Activated naive CD4-positive, alpha-beta T cell treated with anti-CD3 and anti-CD28 coated beads for 36 hours (primary cell): ENCODE measurements around the gene VPS54. TPM values are rescaled to one million over a fixed set of nuclear protein-coding genes. Genes with fewer than 3 reads are reported as not detected.

ENCODE experiments used
- CTCF ChIA-PET: fragments of 350-600 bp; sonication (Branson Sonifier 250); formaldehyde crosslinking; loops from one replicate; lab custom pipeline; 2021; ENCODE audit warnings: antibody characterized with exemption; lab: Charles Lee
- DNase-seq: peaks from one replicate; pipeline ENCODE4 v3.0.0-alpha.2; 2020
- H3K27ac Mint-ChIP-seq: one replicate; pipeline ENCODE4 v1.8.0; 2021; ENCODE audit warnings: mild to moderate bottlenecking, mixed read lengths
- H3K27me3 Mint-ChIP-seq: one replicate; pipeline ENCODE4 v1.8.0; 2021; ENCODE audit warnings: low read depth, mixed read lengths
- H3K36me3 Mint-ChIP-seq: one replicate; pipeline ENCODE4 v1.8.0; 2021; ENCODE audit warnings: low read depth, mixed read lengths
- H3K4me1 Mint-ChIP-seq: one replicate; pipeline ENCODE4 v1.8.0; 2021; ENCODE audit warnings: low read depth, mixed read lengths
- H3K4me3 Mint-ChIP-seq: one replicate; pipeline ENCODE4 v1.8.0; 2021; ENCODE audit warnings: mild to moderate bottlenecking, moderate library complexity, mixed read lengths
- H3K9me3 Mint-ChIP-seq: one replicate; pipeline ENCODE4 v1.8.0; 2021; ENCODE audit warnings: mixed read lengths
- intact Hi-C: fragments of 100-400 bp; cut with micrococcal nuclease; formaldehyde crosslinking; loops from one replicate; pipeline ENCODE4 v1.15.1; 2023
- total RNA-seq, 2 experiments: library from RNA; stranded (reverse); gene quantifications; one replicate each; pipeline ENCODE4 v1.2.3, GENCODE V29; 2021

The VPS54 gene
- total RNA-seq, 2 experiments from 2014 or later = 7.0 to 7.7 TPM

GRCh38 chr2:63874204-63875130, 144.8 kb downstream of the VPS54 start:
- CTCF ChIA-PET = interaction anchor here (0.6 to 1.4 kb wide), 3 partner anchors 7 to 182 kb away, joined by 3 to 4 read pairs (median 3); no protein-coding TSS in a partner anchor
- H3K27ac Mint-ChIP-seq = no peak overlapping the region

GRCh38 chr2:63872571-63873328, 146.5 kb downstream of the VPS54 start:
- Mint-ChIP-seq H3K27me3 (no peaks in the 10 kb centered on the region), H3K4me1 (peaks cover 25% of the 10 kb centered on the region), H3K27ac (no peak overlapping the region), H3K4me3 (no peak overlapping the region), H3K36me3 (peaks cover 35% of the 10 kb centered on the region), H3K9me3 (no peaks in the 10 kb centered on the region)
- DNase-seq = no peak
- CTCF ChIA-PET = interaction anchor here (1.3 kb wide), 1 partner anchor 12 kb away, joined by 5 read pairs; no protein-coding TSS in a partner anchor
- intact Hi-C loops = no loop called here

More at GRCh38 chr2:63874204-63875130, 144.8 kb downstream of the VPS54 start:
- DNase-seq = no peak
- Mint-ChIP-seq H3K27me3 (no peaks in the 10 kb centered on the region), H3K36me3 (peaks cover 28% of the 10 kb centered on the region), H3K4me1 (peaks cover 22% of the 10 kb centered on the region), H3K4me3 (no peak overlapping the region), H3K9me3 (no peaks in the 10 kb centered on the region)
- intact Hi-C loops = no loop called here

GRCh38 chr2:63871864-63872263, 147.4 kb downstream of the VPS54 start:
- Mint-ChIP-seq H3K9me3 (no peaks in the 10 kb centered on the region), H3K4me1 (peaks cover 25% of the 10 kb centered on the region), H3K36me3 (peaks cover 32% of the 10 kb centered on the region), H3K27ac (no peak overlapping the region), H3K27me3 (no peaks in the 10 kb centered on the region), H3K4me3 (no peak overlapping the region)
- no peak for DNase-seq
- CTCF ChIA-PET = interaction anchor here (1.3 kb wide), 1 partner anchor 11 kb away, joined by 5 read pairs; no protein-coding TSS in a partner anchor
- intact Hi-C loops = no loop called here

GRCh38 chr2:63870679-63871078, 148.5 kb downstream of the VPS54 start:
- H3K9me3 Mint-ChIP-seq = no peaks in the 10 kb centered on the region
- H3K4me3 Mint-ChIP-seq = no peak overlapping the region
- CTCF ChIA-PET = no interaction called here
- peaks cover 32% of the 10 kb centered on the region for H3K36me3 Mint-ChIP-seq
- DNase-seq = no peak
- H3K27ac Mint-ChIP-seq = no peak overlapping the region
- intact Hi-C loops = no loop called here
- H3K4me1 Mint-ChIP-seq = peaks cover 30% of the 10 kb centered on the region
- H3K27me3 Mint-ChIP-seq = no peaks in the 10 kb centered on the region

GRCh38 chr2:63866009-63866709, 153.1 kb downstream of the VPS54 start:
- Mint-ChIP-seq H3K27me3 (no peaks in the 10 kb centered on the region), H3K27ac (no peak overlapping the region), H3K4me3 (no peak overlapping the region), H3K9me3 (no peaks in the 10 kb centered on the region), H3K4me1 (peaks cover 47% of the 10 kb centered on the region), H3K36me3 (peaks cover 13% of the 10 kb centered on the region)
- DNase-seq = no peak
- intact Hi-C loops = loop anchor here (10.0 kb wide), 1 partner anchor 441 kb away; no protein-coding TSS in a partner anchor
- CTCF ChIA-PET = interaction anchor here (0.8 to 1.4 kb wide), 4 partner anchors 20 to 177 kb away, joined by 3 read pairs; partner anchors contain the start of gene UGP2

- peaks cover 48% of the 10 kb centered on the region for H3K4me1 Mint-ChIP-seq
Observed at GRCh38 chr2:63865159-63865799, 153.9 kb downstream of the VPS54 start.

GRCh38 chr2:63863707-63864106, 155.5 kb downstream of the VPS54 start:
- intact Hi-C loops = loop anchor here (5.0 to 10.0 kb wide), 4 partner anchors 154 to 464 kb away; partner anchors contain the start of gene VPS54
- Mint-ChIP-seq H3K9me3 (no peaks in the 10 kb centered on the region), H3K27me3 (no peaks in the 10 kb centered on the region), H3K4me1 (peaks cover 48% of the 10 kb centered on the region), H3K4me3 (no peak overlapping the region), H3K27ac (no peak overlapping the region), H3K36me3 (peaks cover 17% of the 10 kb centered on the region)
- CTCF ChIA-PET = interaction anchor here (0.7 to 4.3 kb wide), 4 partner anchors 19 to 172 kb away, joined by 3 to 33 read pairs (median 3); no protein-coding TSS in a partner anchor
- DNase-seq = no peak

More at GRCh38 chr2:63865159-63865799, 153.9 kb downstream of the VPS54 start:
- Mint-ChIP-seq H3K4me3 (no peak overlapping the region), H3K27ac (no peak overlapping the region), H3K9me3 (no peaks in the 10 kb centered on the region), H3K27me3 (no peaks in the 10 kb centered on the region), H3K36me3 (peaks cover 12% of the 10 kb centered on the region)
- no peak for DNase-seq
- CTCF ChIA-PET = interaction anchor here (0.6 to 1.6 kb wide), 2 partner anchors 18 to 25 kb away, joined by 3 to 5 read pairs; no protein-coding TSS in a partner anchor
- intact Hi-C loops = loop anchor here (10.0 kb wide), 1 partner anchor 440 kb away; no protein-coding TSS in a partner anchor

GRCh38 chr2:63862806-63863205, 156.4 kb downstream of the VPS54 start:
- Mint-ChIP-seq H3K27ac (peak overlapping the region; percentile 58), H3K36me3 (peaks cover 16% of the 10 kb centered on the region), H3K9me3 (no peaks in the 10 kb centered on the region), H3K4me3 (no peak overlapping the region), H3K27me3 (no peaks in the 10 kb centered on the region), H3K4me1 (peaks cover 44% of the 10 kb centered on the region)
- no peak for DNase-seq
- CTCF ChIA-PET = interaction anchor here (0.7 to 4.3 kb wide), 4 partner anchors 17 to 1044 kb away, joined by 3 to 33 read pairs (median 12); no protein-coding TSS in a partner anchor
- intact Hi-C loops = loop anchor here (5.0 to 10.0 kb wide), 4 partner anchors 154 to 464 kb away; partner anchors contain the start of gene VPS54

GRCh38 chr2:63861220-63861822, 157.9 kb downstream of the VPS54 start:
- CTCF ChIA-PET = interaction anchor here (0.6 to 4.3 kb wide), 27 partner anchors 9 to 1388 kb away, joined by 3 to 33 read pairs (median 5); partner anchors contain the start of genes UGP2 and WDPCP
- H3K27me3 Mint-ChIP-seq = no peaks in the 10 kb centered on the region
- intact Hi-C loops = loop anchor here (1.0 to 10.0 kb wide), 7 partner anchors 156 to 466 kb away; partner anchors contain the start of genes MDH1, VPS54 and WDPCP
- DNase-seq = peak; percentile 73
- H3K36me3 Mint-ChIP-seq = peaks cover 22% of the 10 kb centered on the region
- no peaks in the 10 kb centered on the region for H3K9me3 Mint-ChIP-seq
- H3K4me1 Mint-ChIP-seq = peaks cover 44% of the 10 kb centered on the region
- no peak overlapping the region for H3K27ac Mint-ChIP-seq
- no peak overlapping the region for H3K4me3 Mint-ChIP-seq

GRCh38 chr2:63858291-63858690, 160.9 kb downstream of the VPS54 start:
- Mint-ChIP-seq H3K27me3 (no peaks in the 10 kb centered on the region), H3K4me3 (no peak overlapping the region), H3K36me3 (peaks cover 20% of the 10 kb centered on the region), H3K9me3 (no peaks in the 10 kb centered on the region), H3K27ac (no peak overlapping the region), H3K4me1 (peaks cover 48% of the 10 kb centered on the region)
- no peak for DNase-seq
- CTCF ChIA-PET = interaction anchor here (1.4 to 2.1 kb wide), 3 partner anchors 11 to 159 kb away, joined by 5 to 7 read pairs (median 7); partner anchors contain the start of gene UGP2
- intact Hi-C loops = loop anchor here (5.0 kb wide), 1 partner anchor 1151 kb away; the partner anchor contains the start of gene EHBP1
